Middle frontal gyrus (tissue), 1 donor: ENCODE data around the gene CLSTN1.
"Not testable (repeated sequence)": the region's sequence is repeated elsewhere in the genome, so short reads cannot be mapped to it uniquely, and the experiment has no call there.

Experiments used
- DNase-seq: peaks from one replicate; pipeline ENCODE4 v3.0.0-alpha.2; 2015; ENCODE audit warnings: low spot score; ENCODE audit errors: extremely low spot score

Gene CLSTN1

DNA sequence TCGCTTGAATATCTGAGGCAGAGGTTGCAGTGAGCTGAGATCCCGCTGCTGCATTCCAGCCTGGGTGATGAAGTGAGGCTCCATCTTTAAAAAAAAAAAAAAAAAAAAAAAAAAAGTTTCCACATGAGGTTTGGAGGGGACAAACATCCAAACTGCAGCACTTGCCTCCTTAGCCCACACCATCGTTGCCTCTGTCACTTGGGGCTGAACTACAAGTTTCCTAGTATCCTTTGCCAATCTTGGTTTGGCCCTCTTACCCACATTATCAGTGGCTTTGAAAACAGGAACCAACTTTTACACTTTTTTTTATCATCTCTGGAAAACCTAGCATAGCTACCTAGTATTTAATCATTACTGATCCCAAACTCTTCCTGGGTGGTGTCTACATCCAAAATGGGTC, 59.2 kb downstream of the CLSTN1 start:
- DNase-seq = no peak

DNA sequence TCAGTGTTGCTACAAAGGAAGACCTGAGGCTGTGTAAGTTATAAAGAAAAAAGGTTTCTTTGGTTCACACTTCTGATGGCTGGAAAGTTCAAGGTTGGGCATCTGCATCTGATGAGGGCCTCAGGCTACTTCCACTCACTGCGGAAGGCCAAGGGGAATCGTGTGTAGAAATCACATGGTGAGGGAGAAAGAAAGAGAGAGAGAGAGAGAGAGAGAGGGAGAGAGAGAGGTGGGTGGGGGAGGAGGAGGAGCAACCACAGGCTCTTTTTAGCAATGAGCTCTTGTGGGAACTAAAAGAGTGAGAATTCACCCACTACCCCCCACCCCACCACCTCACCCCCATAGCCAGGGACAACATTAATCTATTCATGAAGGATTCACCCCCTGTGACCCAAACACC, 59.9 kb downstream of the CLSTN1 start:
- DNase-seq = no peak

DNA sequence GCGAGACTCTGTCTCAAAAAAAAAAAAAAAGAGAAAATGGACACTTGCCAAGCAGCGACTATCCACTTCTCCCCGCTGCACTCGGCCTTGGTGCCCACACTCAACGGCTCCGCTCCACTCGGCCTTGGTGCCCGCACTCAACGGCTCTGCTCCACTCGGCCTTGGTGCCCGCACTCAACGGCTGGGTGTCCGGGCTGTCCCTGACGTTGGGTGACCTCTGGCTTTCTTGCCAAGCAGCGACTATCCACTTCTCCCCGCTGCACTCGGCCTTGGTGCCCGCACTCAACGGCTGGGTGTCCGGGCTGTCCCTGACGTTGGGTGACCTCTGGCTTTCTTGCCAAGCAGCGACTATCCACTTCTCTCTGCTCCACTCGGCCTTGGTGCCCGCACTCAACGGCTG, 61.3 kb downstream of the CLSTN1 start:
- not testable (repeated sequence) for DNase-seq

DNA sequence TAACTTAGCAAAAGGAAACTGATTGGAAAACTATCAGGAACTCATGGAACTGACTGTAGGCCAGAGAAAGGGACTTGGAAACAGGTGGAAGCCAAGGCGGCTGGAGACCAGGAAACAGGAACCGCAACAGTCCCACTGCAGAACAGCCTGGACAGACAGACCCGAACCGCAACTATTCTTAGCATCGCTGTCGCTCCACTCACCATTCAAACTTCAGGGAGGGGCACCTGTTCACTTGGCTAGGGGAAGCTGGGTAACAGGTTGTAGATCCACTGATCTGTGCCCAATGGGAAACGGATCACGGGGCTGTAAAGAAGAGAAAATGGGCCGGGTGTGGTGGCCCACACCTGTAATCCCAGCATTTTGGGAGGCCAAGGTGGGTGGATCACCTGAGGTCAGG, 61.9 kb downstream of the CLSTN1 start:
- DNase-seq = no peak

DNA sequence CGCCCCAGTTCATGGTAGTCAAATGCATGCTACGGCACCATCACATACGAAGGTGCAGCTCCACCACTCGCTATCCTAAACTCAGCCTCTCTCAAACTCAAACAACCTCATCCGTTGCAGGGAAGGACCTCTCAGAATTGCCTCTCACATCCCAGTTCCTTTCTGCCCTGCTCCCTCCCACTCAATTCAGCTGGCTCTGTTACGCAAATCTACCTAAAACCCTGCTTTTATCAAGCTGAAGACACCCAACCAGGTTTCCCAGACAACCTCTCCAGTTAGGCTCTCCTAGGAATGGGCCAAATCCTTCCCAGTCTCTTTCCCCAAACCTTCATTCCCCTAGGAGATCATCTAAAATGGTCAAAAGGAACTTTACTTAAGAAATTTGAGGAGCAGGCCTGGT, 62.9 kb downstream of the CLSTN1 start:
- no peak for DNase-seq

DNA sequence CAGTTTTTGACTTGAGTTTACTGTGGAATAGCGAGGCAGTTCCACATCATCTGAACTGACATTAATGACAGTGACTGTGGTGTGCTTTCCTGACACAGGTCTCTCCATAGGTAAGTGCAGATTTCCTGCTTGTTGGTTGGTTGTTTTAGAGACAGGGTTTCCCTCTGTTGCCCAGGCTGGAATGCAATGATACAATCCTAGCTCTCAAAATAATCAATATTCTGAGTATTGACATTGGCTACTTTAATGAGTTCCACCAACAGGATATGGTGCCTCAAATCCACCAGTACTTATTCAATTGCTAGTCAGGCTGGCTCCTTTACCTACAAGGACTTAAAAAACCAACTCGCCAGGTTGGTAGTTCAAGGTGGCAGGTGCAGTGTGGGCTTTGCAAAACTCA, 63.8 kb downstream of the CLSTN1 start:
- no peak for DNase-seq

DNA sequence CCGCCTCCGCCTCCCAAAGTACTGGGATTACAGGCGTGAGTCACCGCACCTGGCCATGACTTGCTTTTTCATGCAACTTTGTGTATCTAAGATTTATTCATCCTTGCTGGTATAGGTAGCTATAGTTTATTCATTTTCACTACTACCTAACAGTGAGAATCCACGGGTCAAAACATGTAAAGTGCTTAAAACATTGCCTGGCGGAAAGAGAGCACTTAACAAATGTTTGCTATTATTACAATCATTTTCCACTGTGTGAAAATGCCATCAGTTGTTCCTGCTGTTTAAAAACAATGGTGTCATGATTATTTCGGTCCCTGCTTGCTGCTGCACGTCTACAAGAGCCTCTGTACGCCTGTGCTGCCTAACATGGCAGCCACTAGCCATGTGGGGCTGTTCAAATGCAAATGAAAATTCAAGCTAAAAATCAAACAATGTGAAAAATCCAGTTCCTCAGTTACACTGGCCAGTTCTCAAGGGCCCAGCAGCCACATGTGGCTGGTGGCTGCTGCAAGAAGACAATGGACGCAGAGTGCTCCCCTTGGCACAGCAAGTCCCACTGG, 65.1 kb downstream of the CLSTN1 start:
- no peak for DNase-seq

DNA sequence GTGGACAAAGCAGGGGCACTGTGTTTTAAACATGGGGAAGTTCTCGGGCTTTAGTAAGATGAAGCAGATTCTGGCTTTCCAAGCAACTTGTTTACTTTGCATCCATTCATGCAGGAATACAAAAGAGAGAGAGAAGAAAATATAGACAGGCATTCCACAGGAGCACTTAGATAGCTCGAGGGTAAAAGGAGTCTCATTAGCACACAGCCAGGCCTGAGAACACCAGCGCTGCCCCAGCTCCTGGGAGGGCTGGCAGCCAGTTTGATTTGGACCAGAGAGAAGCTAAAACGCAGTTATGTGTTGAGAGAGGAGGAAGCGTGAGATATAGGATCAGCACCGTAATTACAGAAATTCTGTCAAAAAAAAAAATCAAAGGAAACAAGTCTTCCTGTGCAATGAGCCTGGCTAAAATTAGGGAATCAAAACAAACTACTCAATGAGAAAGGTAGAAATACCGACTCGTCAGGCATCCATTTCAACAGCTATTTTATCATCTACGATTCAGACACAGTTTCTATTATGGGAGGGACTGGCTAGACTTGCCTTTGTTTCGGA, 68.2 kb downstream of the CLSTN1 start:
- no peak for DNase-seq

DNA sequence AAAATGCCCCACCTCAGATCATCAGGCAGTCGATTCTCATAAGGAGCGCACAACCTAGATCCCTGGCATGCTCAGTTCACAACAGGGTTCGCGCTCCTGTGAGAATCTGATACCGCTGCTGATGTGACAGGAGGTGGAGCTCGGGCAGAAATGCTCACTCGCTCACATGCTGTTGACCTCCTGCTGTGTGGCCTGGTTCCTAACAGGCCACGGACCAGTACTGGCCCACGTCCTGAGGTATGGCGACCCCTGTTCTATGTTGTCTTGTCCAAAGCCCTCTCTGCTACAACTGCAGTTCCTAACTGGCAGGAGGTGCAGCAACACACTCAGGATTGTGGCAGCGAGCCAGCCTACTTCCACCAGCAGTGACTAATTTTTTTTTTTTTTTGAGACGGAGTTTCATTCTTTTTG, 70.6 kb downstream of the CLSTN1 start:
- no peak for DNase-seq

DNA sequence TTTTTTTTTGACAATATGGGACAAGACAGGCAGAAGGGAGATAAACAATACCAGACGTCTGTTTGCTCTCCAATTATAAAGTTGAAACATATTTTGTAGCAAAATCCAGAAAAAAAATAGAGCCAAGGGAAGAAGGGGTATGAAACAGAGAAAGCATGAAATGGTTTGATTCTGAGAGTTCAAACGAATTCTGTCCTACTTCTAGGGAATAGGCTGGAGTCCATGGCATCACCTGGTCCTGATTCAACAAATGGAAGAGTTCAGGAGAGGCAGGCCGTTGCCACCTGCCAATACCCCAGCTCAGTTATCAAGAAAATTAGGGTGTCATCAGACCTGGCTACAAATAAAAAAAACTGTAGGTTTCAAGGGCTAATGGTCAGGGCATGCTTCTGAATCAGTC, 71.8 kb downstream of the CLSTN1 start:
- DNase-seq = no peak

DNA sequence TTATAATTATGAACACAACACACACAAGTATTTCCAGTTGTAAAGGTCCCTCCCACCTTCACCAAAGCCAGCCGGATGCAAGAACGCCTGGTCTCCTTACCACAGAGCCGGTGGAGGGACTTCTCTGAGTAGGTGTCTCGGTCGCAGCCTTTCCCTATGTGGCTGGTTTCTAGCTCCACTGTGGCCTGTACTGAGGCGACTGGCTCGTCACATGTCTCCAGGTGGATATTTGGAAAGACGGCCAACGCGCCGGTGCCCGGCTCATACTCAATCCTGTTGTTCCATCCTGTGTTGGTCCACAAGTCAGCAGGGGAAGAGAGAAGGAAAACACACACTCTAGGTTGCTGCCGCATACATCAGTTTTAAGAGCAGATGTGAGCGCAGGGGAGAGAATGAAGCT, 74.4 kb downstream of the CLSTN1 start:
- no peak for DNase-seq

DNA sequence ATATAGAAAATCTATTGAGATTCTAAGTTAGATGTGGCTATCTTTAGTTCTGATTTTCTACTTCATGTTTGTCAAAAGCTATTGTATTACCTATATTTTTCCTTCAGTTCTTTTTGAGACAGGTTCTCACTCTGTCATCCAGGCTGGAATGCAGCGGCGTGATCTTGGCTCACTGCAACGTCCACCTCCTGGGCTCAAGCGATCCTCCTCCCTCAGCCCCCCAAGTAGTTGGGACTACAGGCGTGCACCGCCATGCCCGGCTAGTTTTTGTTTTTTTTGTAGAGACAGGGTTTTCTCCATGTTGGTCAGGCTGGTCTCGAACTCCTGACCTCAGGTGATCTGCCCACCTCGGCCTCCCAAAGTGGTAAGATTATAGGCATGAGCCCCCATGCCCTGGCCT, 75.4 kb downstream of the CLSTN1 start:
- DNase-seq = not testable (repeated sequence)

DNA sequence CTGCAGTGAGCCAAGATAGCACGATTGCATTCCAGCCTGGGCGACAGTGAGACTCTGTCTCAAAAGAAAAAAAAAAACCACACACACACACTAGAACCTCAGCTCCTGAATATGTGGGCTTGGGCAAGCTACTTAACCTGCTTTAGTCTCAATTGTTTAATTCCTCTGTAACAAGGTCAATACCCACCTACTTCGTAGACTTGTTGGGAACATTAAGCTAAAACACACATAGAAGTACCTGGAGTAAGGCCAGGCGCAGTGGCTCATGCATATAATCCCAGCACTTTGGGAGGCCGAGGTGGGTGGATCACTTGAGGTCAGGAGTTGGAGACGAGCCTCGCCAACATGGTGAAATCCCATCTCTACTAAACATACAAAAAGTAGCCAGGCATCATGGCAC, 77.1 kb downstream of the CLSTN1 start:
- DNase-seq = no peak

DNA sequence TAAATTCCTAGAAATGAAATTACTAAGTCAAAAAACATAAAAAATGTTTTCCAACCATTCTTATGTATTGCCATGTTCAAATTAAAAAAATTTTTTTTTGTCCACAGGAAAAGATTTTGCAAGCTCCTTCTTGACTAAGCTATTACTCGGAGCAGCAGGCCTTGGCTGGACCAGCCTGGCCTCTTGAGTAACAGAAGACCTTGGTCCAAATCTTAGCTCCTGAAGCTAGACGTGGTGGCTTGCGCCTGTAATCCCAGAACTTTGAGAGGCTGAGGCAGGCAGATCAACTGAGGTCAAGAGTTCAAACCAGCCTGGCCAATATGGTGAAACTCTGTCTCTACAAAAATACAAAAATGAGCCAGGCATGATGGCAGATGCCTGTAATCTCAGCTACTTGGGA, 77.6 kb downstream of the CLSTN1 start:
- no peak for DNase-seq

DNA sequence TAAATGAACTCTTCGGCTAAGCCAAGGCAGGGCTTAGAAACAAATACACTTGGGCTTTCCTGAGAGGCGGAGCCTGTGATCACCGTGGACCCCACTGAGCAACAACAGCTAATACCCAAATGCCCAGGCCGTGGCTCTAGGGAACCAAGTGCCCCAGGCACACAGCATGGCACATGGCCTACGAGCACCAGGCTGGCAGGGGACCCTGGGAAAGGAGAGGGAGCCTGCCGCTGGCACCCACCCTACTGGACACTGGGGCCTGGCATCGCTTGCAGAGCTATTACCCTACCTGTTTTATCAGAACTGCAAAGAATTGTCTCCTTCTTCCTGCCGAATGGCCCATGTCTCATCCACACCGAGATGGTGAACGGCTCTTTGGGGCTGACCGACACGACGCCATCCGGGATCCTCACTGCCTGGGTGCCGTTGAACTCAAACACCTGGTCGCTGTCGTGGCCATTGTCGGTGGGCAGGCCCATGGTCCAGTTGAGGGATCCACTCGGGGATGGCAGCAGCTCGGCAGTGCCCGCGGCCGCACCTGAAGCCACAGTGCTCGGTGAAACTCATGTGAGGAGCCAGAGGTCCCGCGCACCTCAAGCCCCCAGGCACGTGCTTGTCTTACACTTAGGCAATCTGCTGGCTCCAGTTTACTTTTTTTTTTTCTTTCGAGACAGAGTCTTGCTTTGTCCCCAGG, 79.5 kb downstream of the CLSTN1 start:
- no peak for DNase-seq

DNA sequence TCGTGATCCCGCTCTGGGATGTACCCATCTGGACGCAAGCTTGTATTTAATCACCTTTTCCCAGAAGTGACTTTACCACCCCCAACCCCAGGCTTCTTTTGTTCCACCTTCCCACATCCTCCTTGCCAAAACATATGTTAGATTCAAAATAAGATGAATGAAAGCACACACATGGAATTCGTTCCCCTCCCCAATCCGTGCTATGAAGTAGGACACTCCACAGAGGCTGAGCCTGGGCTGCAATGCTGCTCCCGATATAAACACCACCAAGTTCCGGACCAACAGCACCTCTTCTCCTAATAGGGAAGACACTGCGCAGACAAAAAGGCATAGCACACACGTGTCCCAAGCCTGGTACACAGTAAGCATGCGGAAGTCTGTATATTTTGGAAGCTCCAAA, 86.1 kb downstream of the CLSTN1 start:
- no peak for DNase-seq

DNA sequence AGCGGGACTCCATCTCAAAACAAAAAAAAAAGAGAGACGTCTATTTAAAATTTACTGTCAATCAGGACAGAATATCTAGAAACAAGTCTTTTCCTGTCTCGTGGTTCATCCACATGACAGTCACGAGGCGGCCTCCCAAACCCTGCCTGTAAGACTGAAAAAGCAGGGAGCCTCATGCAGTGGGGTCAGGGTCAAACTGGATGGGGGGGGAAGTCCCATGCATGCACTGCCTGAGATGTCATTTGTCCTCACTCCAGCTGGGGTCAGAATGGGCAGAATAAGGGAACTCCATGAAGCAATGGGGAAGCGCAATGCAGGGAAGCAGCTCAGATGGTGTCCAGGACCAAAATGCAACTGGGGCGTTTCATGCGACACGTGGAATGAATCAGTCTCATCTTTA, 86.7 kb downstream of the CLSTN1 start:
- DNase-seq = no peak

DNA sequence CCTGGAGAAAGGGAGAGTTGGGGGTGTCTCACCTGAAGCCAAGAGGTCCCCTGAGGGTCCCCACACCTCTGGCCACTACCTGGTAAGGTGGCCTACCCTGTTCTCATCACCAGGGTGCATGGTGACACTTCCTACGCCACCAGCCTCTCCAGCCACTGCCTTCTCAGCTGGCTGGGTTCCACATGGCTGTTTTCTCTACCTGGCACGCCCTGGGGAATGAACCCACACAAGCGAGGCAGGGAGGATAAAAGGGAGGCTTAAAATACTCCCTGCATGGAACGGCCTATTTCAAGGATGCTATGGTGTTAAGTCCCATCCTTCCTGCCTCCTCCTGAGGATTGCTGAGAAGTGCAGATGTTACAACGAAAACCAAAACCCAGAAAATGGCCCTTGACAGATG, 87.5 kb downstream of the CLSTN1 start:
- no peak for DNase-seq

DNA sequence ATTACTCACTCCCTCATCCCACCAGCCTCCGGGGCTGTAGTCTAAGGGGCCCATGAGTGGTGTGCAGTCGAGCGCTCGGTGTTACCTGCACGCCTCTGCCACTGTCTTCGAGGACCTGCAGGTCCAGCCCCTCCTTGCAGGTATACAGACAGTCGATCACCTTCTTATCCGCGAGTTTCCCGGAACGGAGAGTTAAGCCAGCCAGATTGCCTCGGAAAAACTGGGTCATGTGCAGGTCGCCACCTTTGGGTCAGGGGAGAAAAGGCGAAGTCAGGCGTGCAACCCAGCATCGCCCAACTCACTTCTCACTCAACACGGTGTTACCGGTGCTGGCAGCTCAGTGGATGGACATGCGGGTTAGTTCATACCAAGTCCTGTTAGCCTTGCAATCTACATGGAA, 88.0 kb downstream of the CLSTN1 start:
- DNase-seq = no peak

DNA sequence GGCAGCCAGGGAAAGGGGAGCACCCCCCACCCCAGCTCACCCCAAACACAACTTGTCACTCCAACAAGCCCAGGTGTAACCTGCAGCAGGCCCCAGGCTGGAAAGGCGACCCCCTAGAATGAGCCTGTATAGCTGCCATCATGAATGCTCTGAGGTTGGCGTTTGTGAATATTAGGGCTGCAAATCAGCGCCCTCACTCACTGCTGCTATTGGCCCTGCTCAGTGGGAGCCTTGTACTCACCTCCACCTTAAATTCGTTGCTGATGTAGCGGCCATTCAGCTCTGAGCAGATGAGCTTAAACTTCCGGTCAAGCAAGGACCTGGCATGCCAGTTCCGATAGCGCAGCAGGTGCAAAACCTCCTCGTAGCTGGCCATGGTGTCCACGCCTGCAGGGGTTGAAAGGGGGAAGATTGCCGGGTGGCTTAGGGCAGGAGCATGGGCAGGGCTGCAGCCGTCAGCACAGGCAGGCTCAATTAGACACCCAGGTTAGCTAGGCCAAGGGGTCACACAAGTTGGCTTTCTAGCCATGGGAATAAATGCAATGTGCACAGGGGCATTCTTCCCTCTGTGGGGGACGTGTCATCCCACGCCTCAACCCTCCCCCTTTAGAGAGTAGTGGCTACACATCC, 90.5 kb downstream of the CLSTN1 start:
- DNase-seq = no peak

DNA sequence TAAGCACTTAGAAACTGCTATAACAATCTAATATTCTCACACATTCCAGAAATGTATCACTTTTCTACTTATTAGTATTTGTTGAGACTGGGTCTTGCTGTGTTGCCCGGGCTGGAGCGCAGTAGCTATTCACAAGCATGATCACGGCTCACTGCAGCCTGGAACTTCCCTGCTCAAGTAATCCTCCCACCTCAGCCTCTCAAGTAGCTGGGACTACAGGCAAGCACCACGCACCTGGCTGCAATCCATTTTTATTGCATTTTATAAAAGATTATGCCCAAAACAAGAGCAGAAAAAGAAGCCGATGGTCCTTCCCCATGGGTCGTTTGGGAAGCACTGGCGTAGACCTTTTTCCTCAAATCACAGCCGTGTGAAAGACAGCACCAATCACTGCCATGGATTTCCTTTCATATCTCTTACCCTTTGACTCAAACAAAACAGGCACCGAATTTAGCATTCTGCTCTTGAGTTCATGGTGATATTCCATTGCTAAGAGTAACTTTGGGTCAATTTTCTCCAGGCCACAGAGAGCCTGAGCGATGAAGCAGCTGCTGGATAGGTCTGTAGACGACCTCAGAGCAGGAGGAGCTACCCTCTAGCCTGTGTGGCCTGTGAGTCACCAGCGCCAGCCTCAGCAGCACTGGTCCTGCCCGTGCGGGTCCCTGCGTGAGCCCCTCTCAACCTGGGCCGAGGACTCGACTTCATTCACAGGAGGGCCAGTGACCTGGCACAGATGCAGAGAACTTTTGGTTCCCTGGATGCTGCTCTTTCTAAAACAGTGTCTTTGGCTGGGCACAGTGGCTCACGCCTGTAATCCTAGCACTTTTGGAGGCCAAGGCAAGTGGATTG, 91.4 kb downstream of the CLSTN1 start:
- DNase-seq = no peak

DNA sequence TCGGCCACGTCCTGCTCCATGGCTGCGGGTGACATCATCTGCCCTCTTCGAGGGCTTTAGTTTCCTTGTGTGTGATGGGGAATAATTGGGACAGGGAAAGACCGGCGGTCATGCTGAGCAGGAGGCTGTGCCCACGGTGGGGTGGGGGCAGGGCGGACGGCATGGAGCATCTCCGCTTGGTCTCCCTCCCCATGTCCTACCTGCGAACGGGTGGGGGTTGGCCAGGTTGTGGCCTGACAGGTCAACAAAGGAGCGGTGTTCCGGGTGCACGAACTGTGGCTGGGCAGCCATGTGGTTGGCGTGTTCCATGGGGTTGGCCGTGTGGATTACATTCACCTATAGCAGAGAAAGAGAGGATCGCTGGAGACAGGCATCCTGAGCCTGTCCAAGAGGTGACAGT, 92.2 kb downstream of the CLSTN1 start:
- DNase-seq = no peak
